Fibroblast of villous mesenchyme (primary cell): Measurements from ENCODE around the gene RNU1-3. TPM values are rescaled to one million over a fixed set of nuclear protein-coding genes. Genes with fewer than 3 reads are reported as not detected.
"Not testable (repeated sequence)": the region's sequence is repeated elsewhere in the genome, so short reads cannot be mapped to it uniquely, and the experiment has no call there.

Source experiments
- DNase-seq: peaks from one replicate; pipeline ENCODE4 v3.0.0-alpha.2; 2010; ENCODE audit warnings: low read depth
- H3K4me3 ChIP-seq: 2 replicates; pipeline ENCODE4 v1.5.1; 2011; ENCODE audit warnings: low read depth, mild to moderate bottlenecking, low read length
- total RNA-seq: library from RNA; depleted of rRNA; stranded (reverse); fragments of >200 nt; gene quantifications from 2 replicates; pipeline ENCODE4 v1.2.3, GENCODE V29; 2012

RNU1-3 gene
- total RNA-seq, 1 donor: not detected

DNA sequence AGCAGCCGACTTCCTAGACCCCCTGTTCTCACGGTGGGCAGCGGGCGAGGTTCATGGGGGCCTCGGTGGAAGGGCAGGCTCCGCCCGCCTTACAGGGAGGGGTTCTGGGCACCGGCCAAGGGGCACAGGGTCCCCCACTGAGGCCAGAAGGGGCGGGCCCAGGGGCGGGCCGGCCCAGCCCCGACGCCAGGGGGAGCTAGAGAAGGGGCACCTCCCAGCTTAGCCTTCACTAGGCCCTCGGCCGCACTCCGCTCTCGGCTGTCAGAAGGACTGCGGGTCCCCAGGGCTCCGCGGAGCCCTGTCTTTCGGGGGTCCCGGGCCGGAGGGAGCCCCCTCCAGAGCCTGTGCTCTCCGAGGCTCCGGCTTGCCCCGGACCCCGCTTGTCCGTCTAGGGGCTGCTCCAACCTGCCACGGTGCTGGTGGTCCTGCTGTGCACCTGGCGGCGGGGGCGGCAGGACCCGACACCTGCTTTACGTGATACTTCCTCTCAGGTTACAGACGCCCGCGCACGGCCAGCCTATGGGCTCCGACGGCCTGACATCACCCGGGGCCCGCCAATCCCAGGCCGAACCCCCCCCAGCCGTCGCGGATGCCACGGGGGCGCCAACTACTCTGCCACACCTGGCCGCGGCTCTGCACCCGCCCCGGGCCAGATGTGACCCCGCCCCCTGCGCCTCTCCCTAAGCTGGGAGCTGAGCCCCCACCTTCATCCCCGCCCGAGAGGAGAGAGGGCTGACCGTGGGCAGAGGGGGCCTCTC is 33.6 kb upstream of the RNU1-3 start:
- not testable (repeated sequence) for DNase-seq, H3K4me3 ChIP-seq

DNA sequence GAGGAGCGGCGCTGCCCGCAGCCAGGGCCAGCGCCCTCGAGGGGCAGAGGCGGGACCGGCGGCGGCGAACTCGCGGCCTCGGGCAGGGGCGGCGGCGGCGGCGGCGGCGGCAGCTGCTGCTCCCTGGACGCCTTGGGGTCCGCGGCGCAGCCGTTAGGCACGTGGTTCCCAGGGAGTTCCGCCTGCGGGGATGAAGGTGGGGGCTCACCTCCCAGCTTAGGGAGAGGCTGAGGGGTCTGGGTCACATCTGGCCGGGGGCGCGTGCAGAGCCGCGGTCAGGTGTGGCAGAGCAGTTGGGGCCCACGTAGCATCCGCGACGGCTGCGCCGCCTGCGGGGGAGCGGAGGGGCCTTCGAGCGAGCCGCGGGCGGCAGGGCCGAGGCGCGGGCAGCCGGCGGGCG is 32.7 kb upstream of the RNU1-3 start:
- DNase-seq: not testable (repeated sequence)

DNA sequence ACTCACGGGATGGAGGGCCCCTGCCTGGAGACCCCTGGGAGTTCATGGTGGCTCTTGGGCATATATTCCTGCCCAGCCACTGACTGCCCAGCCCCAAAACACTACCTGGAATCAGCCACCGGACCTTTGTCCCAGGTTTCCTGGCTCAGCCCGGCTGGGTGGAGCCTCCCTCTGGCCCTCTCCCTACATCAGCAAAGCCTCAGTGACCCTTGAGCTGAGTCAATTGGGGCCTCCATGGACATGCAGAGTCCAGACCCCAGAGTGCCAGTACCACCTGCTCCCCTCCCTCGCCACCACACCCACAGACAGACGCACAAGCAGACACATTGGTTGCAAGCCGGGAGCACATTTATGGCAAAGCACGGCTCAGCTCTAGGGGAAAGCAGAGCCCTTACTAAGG is 30.4 kb upstream of the RNU1-3 start:
- DNase-seq, H3K4me3 ChIP-seq: not testable (repeated sequence)

More for the DNA sequence above, 32.7 kb upstream of the RNU1-3 start:
- not testable (repeated sequence) for H3K4me3 ChIP-seq

DNA sequence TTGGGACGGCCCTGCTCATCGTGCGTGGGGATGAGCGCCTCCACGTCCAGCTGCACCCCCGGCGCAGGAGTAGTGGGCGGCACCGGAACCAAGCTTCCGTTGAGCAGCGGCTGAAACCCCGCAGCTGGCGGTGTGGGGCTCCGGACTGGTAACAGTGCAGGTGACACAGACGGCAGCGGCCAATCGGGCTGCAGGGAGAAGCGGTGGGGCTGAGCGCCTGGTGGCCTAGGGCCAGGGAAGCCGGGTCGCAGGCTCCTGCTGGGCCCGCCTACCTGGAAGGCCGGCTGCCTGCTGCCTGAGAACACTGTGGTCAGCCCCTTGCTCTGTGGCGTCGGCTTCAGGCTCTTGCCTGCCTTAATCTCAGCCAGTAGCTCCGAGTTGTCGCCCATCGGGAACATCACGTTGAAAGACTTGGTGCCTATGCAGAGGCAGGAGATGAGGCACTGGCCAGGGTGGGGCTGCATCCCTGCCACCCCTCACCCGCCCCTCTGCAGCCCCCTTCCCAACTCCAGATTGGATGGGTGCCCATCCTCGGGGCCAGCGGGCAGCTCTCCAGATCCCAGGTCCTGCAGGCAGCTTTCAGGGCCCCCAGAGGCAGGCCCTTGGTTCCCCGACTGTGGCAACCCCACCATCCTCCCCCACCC is 29.9 kb upstream of the RNU1-3 start:
- DNase-seq, H3K4me3 ChIP-seq: not testable (repeated sequence)

DNA sequence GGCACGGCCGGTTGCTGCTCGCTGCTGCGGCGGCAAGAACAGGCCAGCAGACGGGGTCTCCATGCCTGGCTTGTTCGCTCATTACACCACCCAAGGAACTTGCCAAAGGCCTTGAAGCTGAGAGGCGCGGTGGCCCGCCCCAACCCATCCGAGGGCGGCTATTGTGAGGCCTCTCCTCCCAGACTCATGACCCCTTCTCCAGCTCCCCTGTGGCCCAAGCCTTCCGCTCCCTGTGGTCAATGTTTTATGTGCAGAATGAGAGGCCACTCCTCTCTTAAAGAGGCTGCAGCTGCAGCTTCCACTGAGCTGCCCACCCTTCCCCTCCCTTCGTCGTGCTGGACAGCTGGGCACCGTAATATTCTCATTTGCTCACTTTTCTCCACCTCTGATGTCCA is 27.6 kb upstream of the RNU1-3 start:
- not testable (repeated sequence) for DNase-seq, H3K4me3 ChIP-seq

DNA sequence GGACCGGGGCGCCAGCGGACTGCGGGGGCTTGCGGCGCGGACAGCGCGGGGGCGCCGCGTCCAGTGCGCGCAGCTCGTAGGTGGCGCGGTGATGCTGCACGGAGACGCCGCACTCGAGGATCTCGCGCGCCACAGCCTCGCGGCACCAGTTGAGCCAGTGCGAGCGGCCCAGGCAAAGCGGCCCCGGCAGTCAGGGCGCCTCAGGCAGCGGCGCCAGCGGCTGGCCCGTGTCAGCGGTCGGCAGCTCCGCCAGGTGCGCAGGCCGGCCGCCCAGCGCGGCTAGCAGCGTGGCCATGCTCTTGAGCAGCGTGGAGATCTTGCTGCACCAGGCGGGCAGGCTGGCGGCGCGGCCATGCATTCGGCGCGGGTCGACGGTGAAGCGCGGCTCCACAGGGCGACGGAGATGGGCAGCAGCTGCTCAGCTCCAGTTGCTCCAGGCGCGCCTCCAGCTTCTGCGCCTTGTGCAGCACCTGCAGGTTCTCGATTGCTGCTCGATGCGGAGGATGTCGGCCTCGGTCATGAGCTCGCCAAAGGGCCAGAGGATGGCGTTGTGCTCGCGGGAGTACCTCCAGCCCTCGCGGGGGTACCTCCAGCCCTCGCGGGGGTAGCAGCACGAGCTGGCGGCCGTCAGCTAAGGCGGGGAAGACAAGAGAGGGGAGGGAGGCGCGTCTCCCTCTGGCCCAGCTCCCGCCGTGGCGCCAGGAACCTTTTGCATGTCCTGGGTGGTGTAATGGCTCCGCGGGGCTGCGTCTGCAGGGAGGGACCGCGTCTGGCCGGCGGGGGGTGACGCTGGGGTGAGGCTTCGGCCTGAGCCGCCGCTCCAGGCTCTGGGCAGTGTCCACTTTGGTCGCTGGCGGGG is 26.9 kb upstream of the RNU1-3 start:
- DNase-seq, H3K4me3 ChIP-seq: not testable (repeated sequence)

DNA sequence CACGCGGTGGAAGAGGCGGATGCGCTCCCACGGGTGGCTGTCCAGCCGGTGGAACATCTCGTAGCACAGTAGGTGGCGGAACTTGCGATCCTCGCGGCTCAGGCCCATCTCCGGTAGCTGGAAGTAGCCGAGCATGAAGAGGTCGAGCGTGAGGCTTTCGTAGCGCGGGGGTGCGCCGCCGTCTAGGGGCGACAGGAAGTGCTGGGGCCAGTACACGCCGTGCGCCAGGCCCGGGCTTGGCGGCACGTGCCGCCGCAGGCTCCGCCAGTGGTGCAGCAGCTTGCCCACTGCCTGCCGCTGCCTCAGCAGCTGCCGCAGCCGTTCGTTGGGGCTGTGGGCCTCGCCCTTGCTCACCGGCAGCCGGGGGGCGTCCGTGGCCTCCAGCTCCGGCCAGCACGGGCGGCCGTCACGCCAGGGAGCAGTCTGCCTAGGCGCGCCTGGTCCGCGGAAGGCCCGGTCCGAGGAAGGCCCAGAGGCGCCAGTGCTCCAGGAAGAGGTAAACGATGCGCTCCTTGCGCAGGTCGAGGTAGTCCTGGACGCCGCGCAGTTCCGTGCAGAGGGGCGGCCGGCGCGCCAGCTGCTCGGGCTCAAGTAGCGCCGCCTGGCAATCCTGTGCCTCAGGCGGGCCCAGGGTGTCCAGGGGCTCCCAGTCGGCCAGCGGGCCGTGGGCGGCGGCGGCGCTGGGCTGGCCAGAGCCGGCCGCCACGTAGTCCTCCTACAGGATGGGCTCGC is 26.1 kb upstream of the RNU1-3 start:
- DNase-seq, H3K4me3 ChIP-seq: not testable (repeated sequence)

DNA sequence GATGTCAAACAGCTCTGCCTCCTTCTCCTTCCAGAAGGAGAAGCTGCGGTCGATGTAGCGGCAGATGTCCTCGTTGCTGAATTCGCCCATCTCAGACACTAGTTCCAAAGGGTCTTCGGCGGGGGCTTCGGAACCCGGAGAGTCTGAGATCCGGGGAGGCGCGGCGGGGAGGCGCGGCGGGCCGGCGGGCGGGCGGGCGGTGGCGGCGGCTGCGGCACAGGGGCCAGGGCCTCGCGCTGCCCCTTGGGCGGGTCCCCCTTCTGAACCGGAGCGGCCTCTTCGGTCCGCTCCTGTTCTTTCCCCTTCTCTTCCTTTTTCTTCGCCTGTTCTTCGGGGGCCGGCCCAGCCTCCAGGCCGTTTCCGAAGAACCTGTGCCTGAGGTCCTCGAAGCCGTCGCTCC is 25.5 kb upstream of the RNU1-3 start:
- not testable (repeated sequence) for H3K4me3 ChIP-seq, DNase-seq

DNA sequence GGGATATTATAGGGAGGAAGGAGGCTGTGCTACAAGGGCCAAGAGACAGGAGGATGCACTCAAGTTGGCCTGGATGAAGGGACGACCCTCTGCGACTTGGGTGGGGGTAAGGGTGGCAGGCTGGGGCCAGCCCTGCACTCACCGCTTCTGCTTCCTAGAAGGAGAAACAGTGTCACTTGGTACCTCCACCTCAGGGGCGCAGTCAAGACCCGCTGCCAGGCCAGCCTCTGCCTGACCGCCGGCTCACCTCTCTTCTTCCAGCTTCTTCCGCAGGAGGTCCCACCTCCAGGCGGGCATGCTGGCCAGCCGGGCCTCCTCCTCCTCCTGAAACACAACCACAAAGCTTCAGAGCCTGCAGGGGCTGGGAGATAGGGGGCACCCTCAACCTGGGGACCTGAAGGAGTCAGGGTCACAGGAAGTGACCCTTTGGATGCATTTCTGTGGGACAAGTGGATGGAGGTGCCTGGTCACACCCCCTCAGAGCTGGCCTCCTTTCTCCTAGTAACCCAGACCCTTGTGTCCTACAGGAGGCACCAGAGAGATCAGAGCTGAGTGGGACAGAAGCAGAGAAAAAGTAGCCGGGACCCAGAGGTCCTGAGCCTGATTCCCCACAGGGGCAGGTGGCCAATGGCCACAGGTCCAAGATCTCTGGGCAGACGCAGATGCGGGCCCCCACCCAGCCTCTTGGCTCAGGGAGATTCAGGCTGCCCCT is 24.4 kb upstream of the RNU1-3 start:
- DNase-seq, H3K4me3 ChIP-seq: not testable (repeated sequence)

DNA sequence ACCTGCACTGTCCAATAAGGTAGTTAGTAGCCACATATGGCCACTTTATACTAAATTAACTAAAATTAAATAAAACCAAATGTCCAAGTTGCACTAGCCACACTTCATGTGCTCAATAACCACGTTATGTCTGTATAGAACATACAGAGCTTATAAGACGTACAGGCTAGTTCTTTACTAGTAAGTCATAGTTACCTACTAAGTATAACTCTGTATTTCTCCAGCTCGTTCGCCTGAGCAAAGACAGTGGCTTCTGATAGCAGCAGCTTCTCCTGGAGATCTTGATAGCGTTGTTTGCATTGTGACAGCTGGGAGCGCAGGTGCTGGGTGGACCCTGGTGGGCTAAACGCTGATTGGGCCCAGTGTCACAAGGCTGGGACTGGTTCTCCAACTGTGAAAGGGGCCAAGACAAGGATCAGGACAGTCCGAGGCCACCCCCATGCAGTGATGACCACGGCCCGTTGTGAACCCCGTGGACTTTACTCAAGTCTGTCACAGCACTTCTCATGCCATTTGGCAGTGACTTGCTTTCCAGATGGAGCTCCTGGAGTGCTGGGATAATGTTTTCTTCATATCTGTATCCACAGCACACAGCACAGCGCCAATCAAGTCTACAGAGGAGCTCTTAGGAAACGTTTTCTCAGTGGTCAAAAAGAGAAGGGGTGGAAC is 20.5 kb upstream of the RNU1-3 start:
- not testable (repeated sequence) for H3K4me3 ChIP-seq, DNase-seq

DNA sequence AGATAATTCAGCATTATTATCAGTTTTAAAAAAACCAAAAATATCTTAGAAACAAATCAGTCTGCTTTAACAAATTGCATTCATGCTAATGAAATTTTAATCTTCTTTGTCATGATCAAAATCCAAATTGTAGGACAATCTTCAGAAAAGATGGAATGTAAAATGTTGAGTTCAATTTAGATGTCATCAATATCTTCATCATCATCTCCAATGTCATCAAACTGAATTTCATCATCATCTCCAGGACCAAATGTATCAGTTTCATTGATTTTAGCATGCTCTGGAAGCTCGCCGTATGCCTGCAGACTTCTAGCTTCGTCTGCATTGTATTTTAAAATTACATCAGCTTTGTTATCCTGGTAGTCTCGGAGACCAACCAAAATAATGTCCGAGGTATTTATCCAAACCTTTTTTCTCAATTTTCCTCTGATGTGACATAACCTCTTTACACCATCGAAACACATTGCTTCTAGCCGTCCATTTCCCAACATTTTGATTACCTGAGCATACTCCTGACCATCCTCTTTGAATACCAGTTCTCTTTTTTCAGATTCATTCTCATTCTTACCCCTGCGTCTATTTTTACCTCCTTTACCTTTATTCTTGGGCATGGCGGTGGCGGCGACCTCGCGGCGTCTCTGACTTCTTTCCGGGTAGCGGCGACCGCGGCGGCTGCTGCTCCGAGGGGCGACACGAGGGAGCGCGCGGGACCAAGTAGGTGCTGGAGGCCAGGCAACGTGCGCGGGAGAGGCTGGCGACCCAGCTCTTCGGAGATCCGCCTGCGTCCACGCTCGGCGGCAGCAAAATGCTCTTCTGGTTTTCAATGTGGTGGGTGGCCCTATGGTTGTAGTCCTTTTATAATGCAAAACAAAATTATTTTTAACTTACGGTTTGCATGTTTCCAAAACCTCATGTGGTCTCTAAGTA is 19.0 kb upstream of the RNU1-3 start:
- not testable (repeated sequence) for H3K4me3 ChIP-seq, DNase-seq
